Vagina (tissue), 2 donors: ENCODE data around the gene ADARB2. TPM values are rescaled to one million over a fixed set of nuclear protein-coding genes. Genes with fewer than 3 reads are reported as not detected.

ENCODE experiments used
- DNase-seq, 2 donors: peaks; one replicate each; pipeline ENCODE4 v3.0.0-alpha.2; 2017; ENCODE audit errors: extremely low spot score in 2 of 2
- H3K27ac ChIP-seq: fragments of 200-600 bp; sonication (generic); one replicate; pipeline ENCODE4 v1.5.1; 2019
- H3K27me3 ChIP-seq: fragments of 200-600 bp; sonication (generic); one replicate; pipeline ENCODE4 v1.5.1; 2019
- H3K36me3 ChIP-seq, 2 donors: fragments of 200-600 bp; sonication (generic); one replicate each; pipeline ENCODE4 v1.5.1; 2017 to 2019
- H3K4me1 ChIP-seq: fragments of 200-600 bp; sonication (generic); one replicate; pipeline ENCODE4 v1.5.1; 2019
- H3K4me3 ChIP-seq, 2 donors: fragments of 200-600 bp; sonication (generic); 1 replicate in 1 of 2; 2 replicates in 1 of 2; pipeline ENCODE4 v1.5.1; 2016 to 2019
- H3K9me3 ChIP-seq: fragments of 200-600 bp; sonication (generic); one replicate; pipeline ENCODE4 v1.5.1; 2019
- CTCF ChIP-seq, 3 experiments: fragments of 450-650 bp in 2 of 3; fragments of 200-600 bp in 1 of 3; sonication (generic) in 1 of 3; IDR thresholded peaks; one replicate each; pipeline ENCODE4 v1.5.1; 2017 to 2019; ENCODE audit warnings: antibody characterized with exemption in 3 of 3, mild to moderate bottlenecking in 2 of 3, moderate library complexity in 2 of 3
- POLR2A ChIP-seq, 2 donors: fragments of 450-650 bp; IDR thresholded peaks; one replicate each; pipeline ENCODE4 v1.6.1; 2017; ENCODE audit warnings: antibody characterized with exemption in 2 of 2, mild to moderate bottlenecking in 2 of 2, moderate library complexity in 2 of 2
- POLR2AphosphoS5 ChIP-seq, 2 donors: sonication (generic); formaldehyde crosslinking; IDR thresholded peaks; one replicate each; pipeline ENCODE4 v1.9.0; 2017; ENCODE audit warnings: antibody characterized with exemption in 2 of 2, mild to moderate bottlenecking in 2 of 2, low read depth in 1 of 2; ENCODE audit not compliant: insufficient read depth in 1 of 2
- intact Hi-C: fragments of 100-400 bp; cut with DNase I; formaldehyde crosslinking; loops from one replicate; pipeline ENCODE4 v1.15.1; 2023
- total RNA-seq: library from RNA; depleted of rRNA; stranded (reverse); fragments of >200 nt; gene quantifications from one replicate; pipeline ENCODE4 v1.2.3, GENCODE V29; 2016

Gene ADARB2
- total RNA-seq, 1 donor from 2014 or later = 3.4 TPM

DNA sequence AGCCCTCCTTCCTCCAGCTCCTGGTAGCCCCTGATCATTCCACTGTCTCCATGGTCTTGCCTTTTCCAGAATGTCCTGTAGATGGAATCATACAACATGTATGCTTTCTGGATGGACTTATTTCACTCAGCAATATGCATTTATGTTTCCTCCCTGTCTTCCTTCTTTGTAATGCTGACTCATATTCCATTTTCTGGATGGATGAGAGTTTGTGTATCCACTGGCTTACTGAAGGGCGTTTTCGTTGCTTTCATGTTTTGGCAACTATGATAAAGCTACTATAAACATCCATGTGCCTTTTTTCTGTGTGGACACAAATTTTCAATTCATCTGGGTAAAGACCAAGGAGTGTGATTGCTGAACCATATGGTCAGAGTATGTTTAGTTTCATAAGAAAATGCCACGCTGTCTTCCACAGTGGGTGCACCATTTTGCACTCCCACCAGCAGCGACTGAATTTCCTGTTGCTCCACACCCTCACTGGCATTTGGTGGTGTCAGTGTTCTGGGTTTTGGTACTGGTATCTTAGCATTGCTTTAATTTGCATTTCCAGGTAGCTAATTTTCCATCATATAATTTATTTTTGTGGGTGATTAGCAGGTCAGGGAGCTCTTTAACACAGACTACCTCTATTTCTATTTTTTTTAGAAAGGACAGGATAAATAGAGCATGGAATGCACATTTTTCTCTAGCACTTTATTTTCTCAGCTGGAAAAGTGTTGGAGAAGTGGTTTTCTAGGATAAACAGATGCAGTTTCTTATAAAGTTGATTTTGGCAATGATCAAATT, 429.0 kb downstream of the ADARB2 start:
- Histone ChIP-seq H3K27me3 (no peaks in the 10 kb centered on the region), H3K4me1 (no peaks in the 10 kb centered on the region), H3K9me3 (no peaks in the 10 kb centered on the region), H3K4me3 (no peak overlapping the region), H3K36me3 (no peaks in the 10 kb centered on the region), H3K27ac (no peak overlapping the region)
- intact Hi-C loops = no loop called here
- DNase-seq = no peak
- TF ChIP-seq CTCF (IDR thresholded peaks at IDR 0.05) = no peak

DNA sequence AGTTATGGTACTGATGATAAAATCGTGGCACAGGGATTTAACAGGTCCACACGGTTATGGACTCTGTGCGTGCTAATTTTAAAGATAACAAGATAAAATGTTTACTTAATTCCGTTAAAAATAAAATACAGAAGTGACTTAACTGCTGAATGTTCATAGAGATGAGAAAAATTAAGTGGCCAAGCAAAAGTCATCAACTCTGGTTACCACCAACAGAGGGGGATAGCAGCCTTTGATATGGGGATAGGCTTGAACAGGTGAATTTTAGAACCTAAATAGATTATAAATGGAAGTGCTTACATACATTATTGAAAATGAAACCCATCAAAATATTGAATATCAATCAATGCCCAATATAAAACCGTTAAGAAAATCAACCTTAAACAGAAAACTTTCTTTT, 436.2 kb downstream of the ADARB2 start:
- TF ChIP-seq POLR2AphosphoS5 (IDR thresholded peaks at IDR 0.05; ENCODE audit: insufficient read depth in 1 of 2, low read depth in 1 of 2) (no peak), POLR2A (IDR thresholded peaks at IDR 0.05) (no peak), CTCF (IDR thresholded peaks at IDR 0.05) (no peak)
- H3K9me3 ChIP-seq = no peaks in the 10 kb centered on the region
- no peak for DNase-seq
- no peaks in the 10 kb centered on the region for H3K27me3 ChIP-seq
- no peak overlapping the region for H3K4me3 ChIP-seq
- intact Hi-C loops = no loop called here
- H3K36me3 ChIP-seq = no peaks in the 10 kb centered on the region
- H3K27ac ChIP-seq = no peak overlapping the region
- no peaks in the 10 kb centered on the region for H3K4me1 ChIP-seq

DNA sequence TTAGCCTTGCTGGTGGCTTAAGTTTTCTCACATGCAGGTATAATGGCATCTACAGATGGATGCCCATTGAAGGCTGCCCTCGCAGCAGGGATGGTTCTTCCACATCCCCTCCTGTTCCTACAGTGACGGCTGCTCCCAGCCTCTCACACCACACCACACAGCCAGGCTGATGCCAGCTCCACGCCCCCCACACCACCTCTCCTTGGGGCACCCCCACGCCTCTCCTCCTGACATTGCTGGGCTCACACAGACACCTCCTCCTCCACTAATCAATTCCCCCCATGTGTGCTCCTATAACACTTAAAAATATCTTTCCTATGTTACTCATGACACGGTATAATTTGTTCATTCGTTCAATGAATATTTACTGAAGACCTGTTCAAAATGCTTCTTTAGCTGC, 437.1 kb downstream of the ADARB2 start:
- no peaks in the 10 kb centered on the region for H3K4me1 ChIP-seq
- no peak for DNase-seq

GRCh38 chr10:1299041-1299726, 438.1 kb downstream of the ADARB2 start:
- no peak for TF ChIP-seq CTCF (IDR thresholded peaks at IDR 0.05)
- no peak for TF ChIP-seq POLR2A (IDR thresholded peaks at IDR 0.05)
- no peak for TF ChIP-seq POLR2AphosphoS5 (IDR thresholded peaks at IDR 0.05; ENCODE audit: insufficient read depth in 1 of 2, low read depth in 1 of 2)

More for the DNA sequence above, 437.1 kb downstream of the ADARB2 start:
- intact Hi-C loops = no loop called here
- Histone ChIP-seq H3K9me3 (no peaks in the 10 kb centered on the region), H3K4me3 (no peak overlapping the region), H3K36me3 (no peaks in the 10 kb centered on the region), H3K27ac (no peak overlapping the region), H3K27me3 (no peaks in the 10 kb centered on the region)
- TF ChIP-seq POLR2AphosphoS5 (IDR thresholded peaks at IDR 0.05; ENCODE audit: insufficient read depth in 1 of 2, low read depth in 1 of 2) (no peak), POLR2A (IDR thresholded peaks at IDR 0.05) (no peak), CTCF (IDR thresholded peaks at IDR 0.05) (no peak)

More at GRCh38 chr10:1299041-1299726, 438.1 kb downstream of the ADARB2 start:
- H3K9me3 ChIP-seq = no peaks in the 10 kb centered on the region
- no peaks in the 10 kb centered on the region for H3K27me3 ChIP-seq
- no peak overlapping the region for H3K4me3 ChIP-seq
- H3K36me3 ChIP-seq = no peaks in the 10 kb centered on the region
- H3K4me1 ChIP-seq = peaks cover 1% of the 10 kb centered on the region
- H3K27ac ChIP-seq = no peak overlapping the region
- no peak for DNase-seq
- intact Hi-C loops = no loop called here
